Activated T-cell treated with anti-CD3 and anti-CD28 coated beads for 48 hours (primary cell): ENCODE measurements around the gene INTS15.
"Not testable (repeated sequence)": the region's sequence is repeated elsewhere in the genome, so short reads cannot be mapped to it uniquely, and the experiment has no call there.

Experiments used
- DNase-seq: peaks from one replicate; pipeline ENCODE4 v3.0.0-alpha.2; 2020; ENCODE audit warnings: low read depth

The INTS15 gene

GRCh38 chr7:6589829-6590644 lies at the start of gene INTS15:
Gene INTS15, plus strand, starts transcription at chr7:6590021. Its CDS starts 263 bp downstream, at chr7:6590284.
- DNase-seq = peak; percentile 87

- DNase-seq = no peak
Observed at GRCh38 chr7:6542368-6542767, 47.5 kb upstream of the INTS15 start.

GRCh38 chr7:6545398-6546126 lies 44.3 kb upstream of the INTS15 start:
- DNase-seq = no peak

GRCh38 chr7:6546498-6547251 lies 43.1 kb upstream of the INTS15 start:
- no peak for DNase-seq

DNA sequence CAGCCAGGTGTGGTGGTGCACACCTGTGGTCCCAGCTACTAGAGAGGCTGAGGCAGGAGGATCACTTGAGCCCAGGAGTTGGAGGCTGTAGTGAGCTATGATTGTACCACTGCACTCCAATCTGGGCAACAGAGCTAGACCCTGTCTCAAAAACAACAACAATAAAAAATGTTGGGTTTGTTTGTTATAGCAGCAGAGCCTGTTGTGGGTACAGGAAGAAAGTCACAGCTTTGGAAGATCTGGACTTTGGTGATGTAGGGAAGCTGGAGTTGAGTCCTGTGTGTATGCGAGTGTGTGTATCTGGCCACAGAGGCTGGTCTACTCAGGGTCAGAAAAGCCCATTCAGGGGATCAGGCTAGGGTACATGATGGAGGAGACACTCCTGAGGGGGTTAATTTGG lies 42.4 kb upstream of the INTS15 start:
- no peak for DNase-seq

GRCh38 chr7:6551016-6551511 lies 38.8 kb upstream of the INTS15 start, which contains the start of gene GRID2IP:
Gene GRID2IP, minus strand, starts transcription at chr7:6551461. Its CDS starts 25 bp downstream, at chr7:6551436.
- DNase-seq = no peak

DNA sequence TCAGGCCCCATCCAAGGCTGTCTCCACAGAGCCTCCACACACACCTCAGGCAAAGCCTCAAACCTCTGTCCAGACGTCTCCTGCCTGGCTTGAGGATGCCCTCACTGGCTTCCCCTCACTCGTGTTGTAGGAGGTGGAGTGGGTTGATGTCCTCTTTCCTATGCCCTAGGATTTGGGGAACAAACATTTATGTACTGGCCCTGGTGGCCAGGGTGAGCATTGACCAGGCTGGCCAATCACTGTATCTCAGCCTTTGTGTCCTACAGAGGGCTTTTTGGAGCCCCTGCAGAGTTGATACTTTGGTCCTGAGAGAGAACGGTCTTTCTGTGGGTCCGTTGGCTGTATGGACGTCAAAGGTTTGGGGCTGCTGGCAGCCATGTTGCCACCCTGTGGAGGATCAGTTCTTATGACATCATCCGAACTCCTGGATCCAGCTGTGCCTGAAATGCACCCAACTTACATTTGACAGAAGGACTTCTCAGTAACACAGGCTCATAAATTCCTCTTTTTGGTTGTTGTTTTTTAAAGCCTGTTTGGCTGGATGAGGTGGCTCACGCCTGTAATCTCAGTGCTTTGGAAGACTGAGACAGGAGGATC lies 36.3 kb upstream of the INTS15 start:
- DNase-seq = no peak

DNA sequence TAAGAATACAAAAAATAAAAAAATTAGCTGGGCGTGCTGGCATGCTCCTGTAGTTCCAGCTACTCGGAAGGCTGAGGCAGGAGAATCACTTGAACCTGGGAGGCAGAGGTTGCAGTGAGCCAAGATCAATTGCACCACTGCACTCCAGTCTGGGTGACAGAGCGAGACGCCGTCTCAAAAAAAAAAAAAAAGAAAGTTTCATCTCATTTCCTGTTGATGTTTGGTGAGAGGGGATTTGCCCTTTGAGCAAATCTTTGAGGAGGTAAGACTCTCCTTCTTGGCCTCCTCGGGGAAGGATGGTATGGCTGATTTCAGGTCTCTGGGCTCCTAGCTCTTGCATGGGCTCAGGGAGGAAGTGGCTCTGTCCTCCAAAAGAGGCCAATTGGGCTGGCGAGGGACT lies 35.0 kb upstream of the INTS15 start:
- no peak for DNase-seq

GRCh38 chr7:6556196-6556595 lies 33.6 kb upstream of the INTS15 start:
- no peak for DNase-seq

DNA sequence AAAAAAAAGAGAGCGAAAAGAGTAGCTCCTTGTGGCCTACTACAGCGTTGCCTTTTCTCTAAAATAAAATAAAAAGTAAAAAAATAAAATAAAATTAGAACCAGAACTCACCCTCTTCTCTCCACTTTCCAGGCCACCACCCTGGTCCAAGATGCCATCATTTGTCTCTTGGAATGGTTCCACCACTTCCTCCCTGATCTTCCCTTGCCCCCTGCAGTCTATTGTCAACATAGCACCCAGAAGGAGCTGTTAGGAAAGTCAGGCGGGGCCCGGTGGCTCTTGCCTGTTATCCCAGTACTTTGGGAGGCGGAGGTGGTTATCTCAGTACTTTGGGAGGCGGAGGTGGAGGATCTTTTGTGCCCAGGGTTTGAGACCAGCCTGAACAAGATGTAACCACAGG lies 31.0 kb upstream of the INTS15 start:
- DNase-seq = no peak

DNA sequence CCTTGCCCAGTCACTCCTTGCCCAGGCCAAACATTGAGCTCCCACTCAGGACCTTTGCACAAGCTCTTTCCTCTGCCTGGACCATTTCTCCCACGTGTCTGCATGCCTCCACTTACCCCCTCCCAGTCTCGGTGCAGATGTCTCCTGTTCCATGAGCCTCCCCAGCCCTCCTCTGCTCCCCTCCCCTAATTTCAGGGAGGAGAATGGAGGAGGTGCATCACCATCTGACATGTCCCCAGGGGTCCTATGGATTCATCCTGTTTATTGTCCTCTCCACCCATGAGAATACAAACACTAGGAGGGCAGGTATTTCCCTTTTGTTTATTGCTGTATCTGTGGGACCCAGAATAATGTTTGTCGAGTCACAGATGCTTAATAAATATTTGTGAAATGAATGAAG lies 29.9 kb upstream of the INTS15 start:
- DNase-seq = no peak

DNA sequence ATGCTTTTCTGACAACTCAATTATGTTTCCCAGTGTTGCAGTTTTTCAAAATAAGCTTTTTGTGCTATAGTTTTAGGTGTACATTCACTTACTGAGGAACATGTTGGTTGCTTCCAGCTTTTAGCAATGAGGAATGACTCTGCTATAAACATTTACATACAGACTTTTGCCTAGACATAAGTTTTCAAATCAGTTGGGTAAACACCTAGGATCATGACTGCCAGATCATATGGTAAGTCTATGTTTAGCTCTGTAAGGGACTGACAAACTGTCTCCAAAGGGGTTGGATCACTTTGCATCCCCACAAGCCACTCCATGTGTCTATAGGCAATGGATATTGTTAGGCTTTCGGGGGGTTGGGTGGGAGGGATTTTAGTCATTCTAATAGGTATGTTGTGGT lies 27.7 kb upstream of the INTS15 start:
- no peak for DNase-seq

DNA sequence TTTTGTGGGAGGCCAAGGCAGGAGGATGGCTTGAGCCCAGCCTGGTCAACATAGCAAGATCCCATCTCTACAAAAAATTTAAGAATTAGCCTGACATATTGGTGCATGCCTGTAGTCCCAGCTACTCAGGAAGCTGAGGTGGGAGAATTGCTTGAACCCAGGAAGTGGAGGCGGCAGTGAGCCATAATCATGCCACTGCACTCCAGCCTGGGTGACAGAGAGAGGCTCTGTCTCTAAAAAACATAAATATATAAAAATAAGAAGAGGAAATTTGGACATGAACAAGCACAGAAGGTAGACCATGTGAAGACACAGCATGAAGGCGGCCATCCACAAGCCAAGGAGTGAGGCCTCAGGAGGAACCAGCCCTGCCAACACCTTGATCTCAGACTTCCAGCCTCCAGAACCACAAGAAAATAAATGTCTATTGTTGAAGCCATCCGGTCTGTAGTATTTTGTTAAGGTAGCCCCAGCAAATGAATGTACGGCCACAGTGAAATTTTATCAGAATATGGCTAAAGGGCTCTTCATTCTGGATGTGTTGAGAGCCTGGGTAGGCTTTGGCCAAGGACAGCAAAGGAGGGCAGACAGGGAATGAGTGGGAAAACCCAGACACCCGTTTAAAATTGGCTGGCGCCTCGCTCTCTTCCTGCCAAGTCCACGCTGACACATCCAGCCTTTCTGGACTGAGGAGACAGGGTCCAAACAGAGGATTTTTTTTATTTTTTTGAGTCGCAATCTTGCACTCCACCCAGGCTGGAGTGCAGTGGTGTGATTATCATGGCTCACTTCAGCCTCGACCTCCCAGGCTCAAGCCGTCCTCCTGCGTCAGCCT lies 25.7 kb upstream of the INTS15 start:
- no peak for DNase-seq

- no peak for DNase-seq
Observed at GRCh38 chr7:6565655-6566054, 24.2 kb upstream of the INTS15 start.

DNA sequence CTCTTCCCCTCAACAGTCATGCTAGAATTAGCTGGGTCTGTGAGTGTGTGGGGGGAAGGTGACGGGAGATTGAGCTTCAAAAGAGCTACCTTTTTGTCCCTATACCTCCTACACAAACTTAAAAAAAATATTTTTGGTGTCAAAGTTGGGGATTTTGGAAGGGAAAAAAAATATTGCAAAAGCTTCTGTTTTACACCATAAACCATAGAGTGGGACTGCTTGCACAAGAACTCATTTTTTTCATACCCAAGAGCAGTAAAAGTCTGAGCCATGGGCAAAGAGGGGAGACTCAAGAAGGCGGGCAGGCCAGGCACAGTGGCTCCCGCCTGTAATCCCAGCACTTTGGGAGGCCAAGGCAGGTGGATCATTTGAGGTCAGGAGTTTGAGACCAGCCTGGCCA lies 21.9 kb upstream of the INTS15 start:
- no peak for DNase-seq

DNA sequence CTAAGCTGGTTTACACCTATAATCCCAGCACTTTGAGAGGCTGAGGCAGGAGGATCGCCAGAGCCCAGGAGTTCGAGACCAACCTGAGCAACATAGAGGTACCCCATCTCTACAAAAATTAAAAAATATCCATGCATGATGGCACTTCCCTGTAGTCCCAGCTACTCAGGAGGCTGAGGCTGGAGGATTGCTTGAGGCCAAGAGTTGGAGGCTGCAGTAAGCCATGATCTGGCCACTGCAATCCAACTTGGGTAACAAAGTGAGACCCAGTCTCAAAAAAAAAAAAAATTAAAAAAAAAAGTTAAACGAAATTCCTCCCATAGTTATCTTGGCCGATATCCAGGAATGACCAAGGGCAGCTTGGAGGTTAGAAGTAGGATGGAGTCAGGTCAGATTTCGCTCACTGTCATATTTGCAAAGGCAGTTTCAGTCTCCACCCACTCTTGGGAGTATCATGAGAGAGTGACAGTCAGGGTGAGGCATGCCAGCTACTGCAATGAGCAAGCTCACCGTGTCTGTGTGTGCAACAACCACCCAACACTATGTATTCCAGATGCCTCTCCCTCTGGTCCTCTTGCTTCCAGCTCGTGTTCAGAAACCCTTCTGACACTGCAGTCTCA lies 18.6 kb upstream of the INTS15 start:
- no peak for DNase-seq

DNA sequence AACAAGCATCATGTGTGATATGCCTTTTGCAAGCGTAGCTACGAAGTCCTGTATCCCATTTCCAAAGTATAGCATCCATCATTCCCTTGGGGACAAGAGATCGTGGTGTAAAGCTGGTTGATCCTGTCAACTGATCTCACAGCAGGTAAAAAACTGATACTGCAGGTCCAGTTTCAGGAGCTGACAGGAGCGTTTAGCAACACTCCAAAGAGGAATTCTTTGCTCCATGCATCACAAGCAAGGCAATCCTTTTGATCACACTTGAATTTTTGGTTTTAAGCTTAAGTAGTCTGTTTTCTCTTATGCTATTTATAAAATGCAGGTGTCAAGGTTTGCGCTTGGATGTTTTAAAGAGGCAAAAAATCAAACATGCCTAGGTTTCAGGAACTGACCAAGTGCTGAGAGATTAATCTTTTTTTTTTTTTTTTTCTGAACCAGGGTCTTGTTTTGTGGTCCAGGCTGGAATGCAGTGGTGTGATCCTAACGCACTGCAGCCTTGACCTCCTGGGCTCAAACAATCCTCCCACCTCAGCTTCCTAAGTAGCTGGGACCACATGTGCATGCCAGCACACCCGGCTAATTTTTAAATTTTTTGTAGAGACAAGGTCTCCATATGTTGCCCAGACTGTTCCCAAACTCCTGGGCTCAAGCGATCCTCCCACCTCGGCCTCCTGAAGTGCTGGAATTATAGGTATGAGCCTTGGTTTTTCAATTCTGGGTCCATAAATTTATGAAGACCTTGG lies 14.4 kb upstream of the INTS15 start:
- no peak for DNase-seq

DNA sequence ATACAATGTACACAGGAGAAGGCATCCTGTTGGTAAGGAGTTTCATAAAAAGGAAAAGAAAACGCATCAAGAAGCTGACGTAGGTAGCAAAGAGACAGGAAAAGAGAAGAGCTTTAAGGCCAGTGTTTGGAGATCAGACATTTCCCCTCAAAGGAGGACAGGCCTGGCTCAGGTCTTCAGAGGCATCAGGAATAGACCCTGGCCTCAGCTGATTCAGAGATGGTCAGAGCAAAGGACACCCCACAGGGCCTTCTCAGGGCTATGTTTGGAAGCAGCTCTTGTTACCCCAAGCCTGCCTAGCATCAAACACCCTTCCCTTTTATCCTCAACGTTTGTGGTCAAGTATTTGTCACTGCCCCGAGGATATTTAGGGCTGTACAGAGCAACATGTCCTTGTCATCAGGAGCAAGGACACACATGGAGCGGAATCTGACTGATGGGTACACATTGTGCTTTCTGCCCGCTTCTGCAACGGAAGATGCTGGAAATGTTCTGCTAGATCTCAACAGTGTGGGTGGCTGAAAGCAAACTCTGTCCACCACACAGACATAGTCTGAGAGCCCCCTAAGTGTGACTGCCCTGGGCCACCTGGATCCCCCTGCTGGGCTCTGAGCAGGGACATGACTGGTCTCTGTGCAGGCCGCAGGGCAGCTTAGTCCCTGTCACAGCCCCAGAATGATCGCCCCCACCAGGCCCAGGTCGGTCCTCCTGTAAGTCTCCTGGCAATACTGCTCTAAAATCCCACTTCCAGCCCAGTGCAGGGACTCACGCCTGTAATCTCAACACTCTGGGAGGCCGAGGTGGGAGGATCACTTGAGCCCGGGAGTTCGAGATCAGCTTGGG lies 13.6 kb upstream of the INTS15 start:
- DNase-seq = no peak

GRCh38 chr7:6576867-6577368 lies 12.9 kb upstream of the INTS15 start:
- DNase-seq = not testable (repeated sequence)
